Epithelial cell of esophagus (primary cell): ENCODE data around the gene BTF3.

Experiments used
- DNase-seq: peaks from one replicate; pipeline ENCODE4 v3.0.0; 2010; ENCODE audit warnings: low read depth
- H3K4me3 ChIP-seq: 2 replicates; pipeline ENCODE4 v1.5.1; 2011; ENCODE audit warnings: mild to moderate bottlenecking, low read length, control low read depth
- TF ChIP-seq, protein P1 (sequence below): IDR thresholded peaks from 2 replicates; pipeline ENCODE4 v1.5.1; 2011; ENCODE audit warnings: low read depth, mild to moderate bottlenecking, low read length, control low read depth, inconsistent platforms; ENCODE audit not compliant: insufficient read depth; ENCODE audit errors: missing control alignments

BTF3 gene

DNA sequence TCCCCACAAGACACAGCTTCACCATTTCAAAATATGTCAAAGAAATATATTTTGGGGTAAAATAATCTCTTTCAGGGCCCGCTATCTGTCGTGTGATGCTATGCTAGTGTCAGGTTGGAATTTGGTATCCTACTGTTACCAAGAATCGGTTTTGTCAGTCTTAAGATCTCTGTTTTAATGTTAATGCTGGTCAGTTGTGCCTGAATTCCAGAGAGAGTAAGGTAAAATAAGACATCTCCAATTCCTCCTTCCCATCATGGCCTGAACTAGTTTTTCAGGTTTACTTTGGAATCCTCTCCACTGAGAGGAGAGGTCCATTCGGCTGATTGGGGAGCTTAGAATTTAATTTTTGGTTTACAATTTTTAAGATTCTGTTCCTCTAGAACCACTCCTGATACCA is 10.4 kb upstream of the BTF3 start:
- no peak for DNase-seq
- no peak overlapping the region for H3K4me3 ChIP-seq
- TF ChIP-seq, protein P1, sequence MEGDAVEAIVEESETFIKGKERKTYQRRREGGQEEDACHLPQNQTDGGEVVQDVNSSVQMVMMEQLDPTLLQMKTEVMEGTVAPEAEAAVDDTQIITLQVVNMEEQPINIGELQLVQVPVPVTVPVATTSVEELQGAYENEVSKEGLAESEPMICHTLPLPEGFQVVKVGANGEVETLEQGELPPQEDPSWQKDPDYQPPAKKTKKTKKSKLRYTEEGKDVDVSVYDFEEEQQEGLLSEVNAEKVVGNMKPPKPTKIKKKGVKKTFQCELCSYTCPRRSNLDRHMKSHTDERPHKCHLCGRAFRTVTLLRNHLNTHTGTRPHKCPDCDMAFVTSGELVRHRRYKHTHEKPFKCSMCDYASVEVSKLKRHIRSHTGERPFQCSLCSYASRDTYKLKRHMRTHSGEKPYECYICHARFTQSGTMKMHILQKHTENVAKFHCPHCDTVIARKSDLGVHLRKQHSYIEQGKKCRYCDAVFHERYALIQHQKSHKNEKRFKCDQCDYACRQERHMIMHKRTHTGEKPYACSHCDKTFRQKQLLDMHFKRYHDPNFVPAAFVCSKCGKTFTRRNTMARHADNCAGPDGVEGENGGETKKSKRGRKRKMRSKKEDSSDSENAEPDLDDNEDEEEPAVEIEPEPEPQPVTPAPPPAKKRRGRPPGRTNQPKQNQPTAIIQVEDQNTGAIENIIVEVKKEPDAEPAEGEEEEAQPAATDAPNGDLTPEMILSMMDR: no peak

- no peak overlapping the region for H3K4me3 ChIP-seq
- TF ChIP-seq, protein P1: no peak
- DNase-seq: no peak
Measured at GRCh38 chr5:73488806-73489205, 9.4 kb upstream of the BTF3 start.

DNA sequence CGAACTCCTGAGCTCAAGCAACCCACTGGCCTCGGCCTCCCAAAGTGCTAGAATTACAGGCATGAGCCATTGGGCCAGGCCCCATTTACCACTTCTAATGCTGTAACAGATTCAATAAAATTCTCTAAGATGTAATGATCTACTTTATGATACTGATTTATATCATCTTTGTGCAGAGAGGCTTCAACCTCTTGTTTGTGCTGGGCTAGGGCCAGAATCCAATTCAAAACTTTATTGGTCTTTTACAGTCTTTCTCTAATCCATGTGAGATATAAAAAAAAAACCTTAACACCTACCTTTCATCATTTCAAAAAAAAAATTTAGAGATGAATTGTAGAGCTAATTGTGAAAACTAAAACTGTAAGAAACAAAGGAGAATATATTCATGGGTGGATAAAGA is 8.2 kb upstream of the BTF3 start:
- TF ChIP-seq, protein P1: no peak
- DNase-seq: no peak

DNA sequence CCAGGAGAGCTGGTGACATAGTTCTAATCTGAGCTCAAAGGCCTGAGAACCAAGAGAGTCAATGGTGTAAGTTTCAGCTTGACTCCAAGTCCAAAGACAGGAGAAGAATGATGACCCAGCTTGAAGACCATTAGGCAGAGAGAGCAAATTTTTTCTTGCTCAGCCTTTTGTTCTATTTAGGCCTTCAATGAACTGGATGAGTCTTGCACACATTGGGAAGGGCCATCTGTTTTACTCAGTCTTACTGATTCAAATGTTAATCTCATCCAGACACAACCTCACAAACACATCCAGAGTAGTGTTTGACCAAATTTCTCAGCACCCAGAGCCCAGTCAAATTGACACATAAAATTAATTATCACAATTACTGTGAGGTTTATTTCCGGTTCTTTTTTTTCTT is 7.1 kb upstream of the BTF3 start:
- DNase-seq: no peak
- no peak overlapping the region for H3K4me3 ChIP-seq
- TF ChIP-seq, protein P1: no peak

More for the DNA sequence above, 8.2 kb upstream of the BTF3 start:
- no peak overlapping the region for H3K4me3 ChIP-seq

GRCh38 chr5:73493421-73493820 is 4.8 kb upstream of the BTF3 start:
- DNase-seq: no peak
- TF ChIP-seq, protein P1: no peak
- no peak overlapping the region for H3K4me3 ChIP-seq

GRCh38 chr5:73494721-73495120 is 3.5 kb upstream of the BTF3 start:
- no peak for DNase-seq
- no peak overlapping the region for H3K4me3 ChIP-seq
- TF ChIP-seq, protein P1: no peak

GRCh38 chr5:73495772-73496335 is 2.4 kb upstream of the BTF3 start:
- TF ChIP-seq, protein P1: no peak
- no peak overlapping the region for H3K4me3 ChIP-seq
- no peak for DNase-seq
